HG03280 (cell line): Measurements from ENCODE around the gene SIK3.

Source experiments
- ATAC-seq: cut with Tn5 transposase; IDR thresholded peaks from one replicate; pipeline ENCODE4 v1.9.1; 2021; ENCODE audit warnings: mild to moderate bottlenecking, moderate library complexity; ENCODE audit not compliant: unreplicated experiment

Gene SIK3

DNA sequence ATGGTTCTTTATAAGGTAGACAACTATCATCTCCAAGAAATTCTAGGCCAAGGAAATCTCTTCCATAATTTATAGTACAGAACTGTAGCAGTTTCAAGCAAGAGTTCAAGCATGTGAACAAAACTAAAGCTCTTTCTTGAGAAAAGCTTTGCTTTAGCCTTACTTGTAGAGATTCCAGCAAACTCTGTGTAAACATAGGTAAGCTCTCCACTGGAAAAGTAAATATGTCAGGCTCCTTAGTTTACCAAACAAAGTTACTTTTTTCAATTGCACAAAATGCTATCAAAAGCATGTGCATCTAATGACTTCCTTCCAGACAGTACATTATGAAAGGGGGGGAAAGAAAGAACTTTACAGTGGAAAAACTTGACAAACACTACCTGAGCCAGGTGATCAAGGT, 125.0 kb downstream of the SIK3 start:
- ATAC-seq = no peak

DNA sequence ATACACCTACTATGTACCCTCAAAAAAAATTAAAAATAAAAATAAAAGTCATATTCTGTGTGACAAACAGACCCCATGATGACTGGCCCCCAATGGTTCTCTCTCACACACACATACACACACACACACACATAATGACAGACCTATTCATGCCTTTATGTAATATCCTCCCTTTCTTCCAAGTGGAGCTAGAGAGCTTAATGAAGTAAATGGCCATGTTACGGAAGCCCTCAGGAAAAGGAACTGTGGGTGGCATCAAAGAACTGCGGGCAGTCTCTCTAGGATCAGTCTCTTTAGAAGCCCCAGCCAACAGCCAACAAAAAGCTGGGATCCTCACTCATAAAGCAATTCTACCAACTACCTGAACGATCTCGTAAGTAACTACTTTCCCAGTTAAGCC, 125.5 kb downstream of the SIK3 start:
- ATAC-seq = no peak

DNA sequence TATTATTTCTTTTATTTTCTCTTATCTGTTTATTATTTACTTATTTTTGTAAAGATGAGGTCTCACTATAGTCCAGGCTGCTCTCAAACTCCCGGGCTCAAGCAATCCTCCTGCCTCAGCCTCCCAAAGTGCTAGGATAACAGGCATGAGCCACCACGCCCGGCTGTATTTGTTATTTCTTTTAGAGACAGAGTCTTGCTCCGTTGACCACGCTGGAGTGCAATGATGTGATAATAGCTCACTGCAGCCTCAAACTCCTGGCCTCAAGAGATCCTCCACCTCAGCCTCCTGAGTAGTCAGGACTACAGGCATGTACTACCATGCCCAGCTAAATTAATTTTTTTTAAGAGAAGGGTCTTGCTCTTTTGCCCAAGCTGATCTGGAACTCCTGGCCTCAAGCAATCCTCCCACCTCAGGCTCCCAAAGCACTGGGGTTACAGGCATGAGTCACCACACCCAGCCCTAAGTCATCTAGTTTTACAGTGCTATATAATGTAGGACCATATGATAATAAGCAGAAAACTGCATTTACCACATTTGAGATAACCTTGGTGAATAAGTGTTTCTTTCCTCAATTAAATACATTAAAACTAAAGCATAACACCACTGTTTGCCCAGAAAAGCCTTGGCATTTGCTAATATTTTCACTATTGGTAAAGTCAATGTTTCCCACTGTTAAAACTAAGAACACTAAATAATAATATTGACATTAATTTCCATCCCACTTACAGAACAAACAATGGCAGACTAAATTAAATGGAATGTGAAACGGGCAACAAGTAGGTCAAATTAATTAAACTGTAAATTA, 127.5 kb downstream of the SIK3 start:
- no peak for ATAC-seq

DNA sequence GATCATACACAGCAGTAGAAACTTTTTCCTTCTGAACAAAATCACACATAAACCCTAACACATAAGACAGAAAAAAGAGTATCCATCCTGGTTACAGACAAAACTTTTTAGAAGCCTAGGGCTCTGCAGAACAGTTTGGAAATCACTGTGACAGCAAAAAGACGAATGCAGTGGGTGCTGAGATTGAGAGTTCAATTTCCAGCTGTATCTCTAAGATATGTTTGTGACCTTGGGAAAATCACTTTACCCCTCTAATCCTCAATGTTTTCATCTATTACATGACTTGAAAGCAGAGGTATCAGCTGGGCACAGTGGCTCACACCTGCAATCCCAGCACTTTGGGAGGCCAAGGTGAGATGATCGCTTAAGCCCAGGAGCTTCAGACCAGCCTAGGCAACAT, 128.5 kb downstream of the SIK3 start:
- no peak for ATAC-seq

DNA sequence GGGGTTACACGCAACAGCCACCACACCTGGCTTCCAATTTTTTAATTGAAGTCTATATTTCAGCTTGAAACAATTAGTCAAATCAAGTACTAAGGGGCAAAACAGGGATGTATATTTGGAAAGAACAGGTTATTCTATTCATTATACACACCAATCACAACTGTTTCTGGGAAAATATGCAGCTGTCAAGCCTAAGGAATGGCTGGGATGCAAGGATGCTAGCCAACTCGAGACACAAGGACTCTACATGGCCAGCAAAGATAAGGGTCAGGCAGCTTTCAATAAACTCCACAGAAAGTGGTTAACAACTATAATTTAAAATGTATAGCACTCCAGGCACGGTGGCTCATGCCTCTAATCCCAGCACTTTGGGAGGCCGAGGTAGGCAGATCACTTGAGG, 134.0 kb downstream of the SIK3 start:
- ATAC-seq = no peak

DNA sequence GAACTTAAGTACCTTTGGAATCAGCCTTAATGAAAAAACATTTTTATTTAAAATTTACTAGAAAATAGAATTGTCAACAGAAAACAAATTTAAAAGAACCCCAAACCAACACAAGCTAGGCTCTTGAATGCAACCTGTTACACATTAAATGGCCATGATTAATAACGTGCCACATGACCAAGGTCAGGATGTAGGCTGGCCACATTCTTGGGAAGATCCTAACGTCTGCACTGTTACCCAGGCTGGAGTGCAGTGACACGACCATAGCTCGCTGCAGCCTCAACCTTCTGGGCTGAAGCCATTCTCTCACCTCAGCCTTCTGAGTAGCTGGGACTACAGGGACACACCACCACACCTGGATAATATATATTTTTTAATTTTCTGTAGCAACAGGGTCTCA, 134.4 kb downstream of the SIK3 start:
- ATAC-seq = no peak

DNA sequence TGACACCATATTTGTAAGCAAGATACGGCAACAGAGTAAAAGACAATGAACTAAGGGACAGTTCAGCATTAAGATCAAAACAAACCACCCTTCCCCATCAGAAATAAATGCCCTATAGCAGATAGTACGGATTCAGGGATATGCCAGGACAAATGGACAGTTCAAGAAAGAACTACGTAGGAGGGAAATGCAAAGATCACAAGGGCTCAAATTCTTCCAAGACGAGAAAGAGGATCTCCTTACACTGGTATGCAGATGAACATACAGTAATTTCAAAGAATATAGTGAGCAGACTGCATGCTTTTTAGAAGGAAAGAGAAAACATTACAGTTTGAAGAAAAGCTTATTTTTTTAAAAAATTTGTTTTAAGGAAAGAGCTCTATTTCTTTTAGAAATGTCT, 136.1 kb downstream of the SIK3 start:
- ATAC-seq = no peak

DNA sequence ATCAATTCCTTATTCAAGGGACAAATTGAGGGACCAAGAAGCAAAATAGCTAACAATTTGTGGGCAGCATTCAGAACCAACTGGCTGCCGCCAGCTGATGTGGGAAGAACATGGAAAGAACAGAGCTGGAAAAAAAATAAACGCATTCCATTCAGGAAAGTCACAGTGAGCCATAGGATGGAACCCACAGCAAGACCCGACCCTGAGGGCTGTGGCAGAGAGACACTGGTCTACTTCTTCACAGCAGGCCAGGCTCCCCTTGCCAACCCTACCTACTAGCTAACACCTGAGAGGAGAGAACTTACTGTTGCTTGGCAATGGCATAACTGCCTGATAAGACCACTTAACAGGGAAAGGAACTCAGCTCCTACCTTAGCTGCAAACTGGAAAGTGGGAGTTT, 137.3 kb downstream of the SIK3 start:
- no peak for ATAC-seq

DNA sequence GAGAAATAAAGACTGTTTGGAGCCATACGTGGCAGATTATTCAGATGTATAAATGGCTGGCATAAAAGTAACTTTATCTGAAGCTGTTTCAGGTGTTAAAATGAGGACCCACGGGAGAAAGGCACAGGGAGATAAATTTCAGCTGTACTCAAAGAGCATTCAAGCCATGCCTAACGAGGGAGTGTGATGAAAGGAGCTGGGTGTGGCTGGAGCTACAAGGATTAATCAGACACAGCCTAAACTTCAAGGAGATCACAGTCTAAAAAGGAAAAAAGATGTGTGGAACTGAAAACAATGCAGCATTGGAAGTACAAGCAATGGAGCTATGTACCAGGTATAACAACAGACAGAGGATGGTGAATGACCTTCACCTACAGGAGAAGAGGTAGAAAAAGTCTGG, 140.0 kb downstream of the SIK3 start:
- ATAC-seq = no peak

DNA sequence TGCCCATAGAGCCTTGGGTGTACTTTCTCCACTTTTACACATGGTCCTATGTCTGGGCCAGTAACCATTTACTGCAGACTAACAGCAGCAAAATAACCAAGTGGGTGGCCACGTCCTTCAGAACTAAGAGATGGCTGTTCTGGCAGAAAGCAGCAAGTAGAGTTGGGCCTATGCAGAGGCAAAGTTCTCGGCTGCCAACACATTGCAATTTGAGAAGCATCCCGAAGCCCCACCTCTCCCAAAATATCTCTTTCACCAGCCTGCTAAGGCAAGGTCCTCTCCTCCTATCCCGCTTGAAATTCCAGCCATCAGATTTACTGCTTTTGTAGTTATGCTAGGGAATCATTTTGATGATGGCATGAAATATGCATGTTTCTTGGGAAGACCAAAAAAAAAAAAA, 142.3 kb downstream of the SIK3 start:
- no peak for ATAC-seq

DNA sequence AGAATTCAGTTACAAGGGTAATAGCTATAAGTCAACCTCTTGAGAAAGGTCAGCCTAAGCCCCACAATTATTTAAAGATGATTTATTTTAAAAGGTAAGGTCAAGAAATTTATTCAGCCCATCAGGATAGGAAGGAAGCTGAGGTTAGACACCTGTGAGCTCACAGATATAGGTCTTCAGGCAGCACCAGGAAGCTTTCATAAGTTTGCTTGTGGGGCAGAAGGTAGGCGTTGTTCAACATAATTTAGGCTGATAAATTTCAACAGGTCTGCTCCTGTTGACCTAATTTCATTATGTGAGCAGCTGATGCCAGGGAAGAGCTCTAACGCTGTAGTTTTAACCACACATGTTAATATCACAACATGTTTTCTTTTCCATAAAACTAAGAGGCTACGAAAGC, 142.7 kb downstream of the SIK3 start:
- ATAC-seq = no peak

DNA sequence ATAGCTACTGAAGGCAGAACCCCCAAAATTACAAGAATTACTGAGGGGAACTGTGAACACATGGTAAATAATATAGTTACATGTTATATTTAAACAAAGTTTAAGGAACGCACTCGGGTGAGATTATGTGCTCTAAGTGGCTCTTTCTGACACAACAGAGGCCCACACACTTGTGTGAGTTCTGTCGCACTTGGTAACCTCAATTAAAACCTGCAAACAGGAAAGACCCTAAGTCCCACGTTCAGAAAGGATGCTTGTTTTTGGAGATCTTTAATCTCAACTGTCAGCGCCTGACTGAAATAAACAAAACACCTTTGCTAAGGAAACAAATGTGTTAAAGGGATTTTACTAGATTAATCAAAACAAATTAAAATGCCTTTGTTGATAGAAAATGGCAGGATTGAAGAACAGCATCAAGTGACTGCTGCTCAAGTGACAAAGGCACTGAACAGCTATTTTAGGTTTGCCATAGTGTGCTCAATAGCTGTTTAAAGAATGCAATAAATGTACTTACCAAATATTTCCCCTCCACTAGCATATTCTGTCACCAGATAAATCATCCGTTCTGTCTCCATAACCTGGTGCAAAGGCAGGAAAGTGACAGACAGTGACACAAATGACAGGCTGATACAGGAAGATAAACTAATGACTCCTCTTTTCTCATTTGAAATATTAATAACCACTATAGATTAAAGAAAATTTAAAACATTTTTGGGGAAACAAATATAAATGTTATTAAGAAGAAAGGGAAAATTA, 144.5 kb downstream of the SIK3 start:
- no peak for ATAC-seq

DNA sequence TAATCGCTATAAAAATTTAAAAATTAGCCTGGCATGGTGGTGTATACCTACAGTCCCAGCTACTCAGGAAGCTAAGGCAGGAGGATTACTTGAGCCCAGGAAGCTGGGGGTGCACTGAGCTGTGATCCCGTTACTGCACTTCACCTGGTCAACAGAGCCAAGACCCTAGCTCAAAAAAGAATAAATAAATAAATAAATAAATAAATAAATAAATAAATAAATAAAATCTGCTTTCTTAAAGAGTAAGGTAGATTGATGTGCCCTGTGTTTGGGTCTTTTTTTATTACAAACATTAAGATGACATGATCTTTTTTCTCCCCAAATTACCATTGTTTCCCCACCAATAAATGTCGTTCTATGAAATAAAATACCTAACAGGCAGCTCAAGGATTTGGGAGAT, 146.5 kb downstream of the SIK3 start:
- ATAC-seq = no peak

DNA sequence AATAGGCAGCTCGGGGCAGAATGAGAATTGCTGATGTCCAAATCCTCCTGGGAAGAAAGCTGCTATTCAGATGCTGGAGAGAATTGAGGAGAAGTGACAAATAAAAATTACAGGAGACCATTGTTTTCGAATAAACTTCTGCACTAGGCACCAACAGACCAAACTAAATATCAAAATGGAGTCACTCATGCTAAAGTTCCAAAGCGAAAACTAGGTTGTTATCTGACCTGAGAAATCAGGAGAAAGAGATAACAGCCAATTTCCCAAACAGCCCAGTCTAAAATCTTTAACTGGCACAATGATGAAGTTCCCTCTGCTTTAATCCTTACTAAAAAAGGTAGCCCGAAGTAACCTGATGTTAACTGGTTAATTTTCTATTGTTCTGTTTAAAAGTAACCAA, 148.0 kb downstream of the SIK3 start:
- no peak for ATAC-seq

DNA sequence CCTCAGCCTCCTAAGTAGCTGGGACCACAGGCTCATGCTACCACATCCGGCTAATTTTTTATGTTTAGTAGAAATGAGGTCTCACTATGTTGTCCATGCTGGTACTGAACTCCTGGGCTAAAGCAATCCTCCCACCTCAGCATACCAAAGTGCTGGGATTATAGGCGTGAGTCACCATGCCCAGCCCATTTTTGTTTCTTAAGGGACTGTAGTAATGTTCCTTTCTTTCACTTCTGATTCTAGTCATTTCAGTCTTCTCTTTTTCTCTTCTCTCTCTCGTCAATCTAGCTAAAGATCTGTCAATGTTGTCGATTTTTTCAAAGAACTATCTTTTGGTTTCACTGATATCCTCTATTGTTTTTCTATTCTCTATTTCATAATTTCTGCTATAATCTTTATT, 149.8 kb downstream of the SIK3 start:
- no peak for ATAC-seq

DNA sequence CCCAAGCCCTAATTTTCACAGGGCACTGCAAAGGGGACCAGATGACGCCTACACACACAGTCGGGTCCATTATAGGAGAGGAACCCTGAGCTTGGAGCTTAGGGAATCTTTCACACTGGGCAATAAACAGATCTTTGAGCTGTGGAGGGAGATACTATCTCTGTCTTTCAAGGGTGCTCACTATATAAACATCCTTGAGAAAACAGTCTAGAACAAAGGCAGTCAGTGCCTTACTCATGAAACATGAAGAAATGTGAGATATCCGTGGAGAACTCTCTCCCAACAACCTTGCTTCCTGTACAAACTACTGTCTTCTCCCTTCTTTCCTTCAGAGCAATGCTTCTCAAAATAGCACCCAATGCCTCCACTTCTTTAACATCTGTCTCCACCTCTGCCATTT, 151.8 kb downstream of the SIK3 start:
- no peak for ATAC-seq

DNA sequence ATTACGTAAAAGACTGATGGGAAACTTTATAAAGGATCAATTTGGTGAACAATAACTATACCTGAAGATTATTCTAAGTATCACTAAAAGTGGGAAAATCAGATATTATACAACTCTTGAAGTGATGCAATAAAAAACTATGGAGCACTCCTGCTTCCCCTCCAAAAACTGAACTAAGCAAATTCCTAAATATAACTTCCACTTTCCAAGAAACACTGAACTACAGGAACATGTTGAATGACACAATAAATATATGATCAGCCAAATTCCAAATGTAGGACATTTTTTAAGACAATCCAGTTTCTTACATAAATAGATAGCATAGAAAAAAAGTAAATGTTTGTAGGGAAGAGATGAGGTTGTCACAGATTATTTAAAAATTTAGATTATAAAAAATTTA, 158.7 kb downstream of the SIK3 start:
- ATAC-seq = no peak

DNA sequence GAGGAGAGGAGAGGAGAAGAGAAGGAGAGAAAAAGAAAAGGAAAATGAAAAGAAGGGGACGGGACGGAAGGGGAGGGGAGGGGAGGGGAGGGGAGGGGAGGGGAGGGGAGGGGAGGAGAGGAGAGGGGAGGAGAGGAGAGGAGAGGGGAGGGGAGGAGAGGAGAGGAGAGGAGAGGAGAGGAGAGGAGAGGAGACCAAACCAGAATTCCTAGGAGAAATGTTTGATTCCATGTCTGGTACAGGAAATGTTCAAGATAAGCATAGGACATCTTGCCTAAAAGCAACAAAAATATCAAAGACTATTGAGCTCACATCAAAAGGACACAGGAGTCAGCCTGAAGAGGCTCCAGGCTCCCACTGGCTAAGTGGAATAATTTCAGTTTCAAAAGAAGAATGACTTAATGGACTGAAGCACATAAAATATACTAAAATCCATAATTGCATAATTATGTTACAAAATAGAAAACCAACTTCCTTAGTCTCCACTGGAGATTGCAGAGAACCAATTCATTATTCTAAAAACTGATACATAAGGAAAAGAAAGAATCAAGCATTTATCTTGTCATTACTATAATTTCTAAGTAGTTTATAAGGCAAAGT, 159.7 kb downstream of the SIK3 start:
- ATAC-seq = no peak

DNA sequence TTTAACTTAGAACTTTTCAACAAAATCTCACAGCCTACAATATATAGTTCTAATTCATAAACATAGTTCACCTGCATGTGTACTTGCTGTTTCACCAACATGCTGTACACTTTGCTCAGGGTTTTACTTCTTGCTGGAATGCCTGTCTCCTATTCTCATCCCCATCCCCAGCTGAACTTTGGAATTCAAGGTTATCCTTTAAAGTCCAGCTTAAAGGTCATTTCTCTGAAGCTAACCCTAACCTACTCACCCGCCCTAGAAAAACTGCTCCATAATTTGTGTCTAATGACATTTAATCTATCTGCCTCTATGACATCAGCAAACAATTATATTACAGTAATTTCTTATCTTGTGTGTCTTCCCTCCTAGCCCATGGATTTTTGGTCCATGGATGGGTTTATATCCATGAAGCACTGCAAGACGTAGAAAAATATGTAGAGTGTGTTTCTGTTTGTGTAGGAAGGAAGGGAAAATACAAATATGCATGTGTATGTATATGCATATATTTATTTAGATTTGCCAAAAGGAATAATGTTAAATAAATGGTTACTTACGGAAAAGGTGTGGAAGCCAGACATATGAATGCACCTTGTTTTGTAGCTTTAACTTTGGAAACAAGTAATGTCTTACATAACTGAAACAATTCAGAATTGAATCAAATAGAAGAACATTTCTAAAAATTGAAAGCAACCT, 161.3 kb downstream of the SIK3 start:
- no peak for ATAC-seq

DNA sequence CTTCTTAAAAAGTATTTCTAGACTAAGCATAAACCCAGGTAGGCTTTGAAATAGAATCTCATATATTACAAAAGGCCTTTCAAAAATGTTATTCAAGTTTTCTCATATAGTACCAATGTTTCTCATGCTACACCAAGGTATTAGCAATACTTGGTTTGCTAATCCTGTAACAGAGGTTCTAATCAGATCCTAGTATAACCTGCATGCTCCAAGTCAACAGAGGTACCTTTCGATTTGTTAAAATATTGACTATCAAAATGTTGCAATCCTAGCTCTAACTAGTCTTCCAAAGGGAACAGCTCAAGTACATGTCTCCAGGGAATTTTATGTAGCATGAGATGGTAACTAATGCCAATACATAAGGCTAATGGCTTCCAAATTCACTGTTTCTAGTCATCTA, 162.7 kb downstream of the SIK3 start:
- ATAC-seq = no peak

DNA sequence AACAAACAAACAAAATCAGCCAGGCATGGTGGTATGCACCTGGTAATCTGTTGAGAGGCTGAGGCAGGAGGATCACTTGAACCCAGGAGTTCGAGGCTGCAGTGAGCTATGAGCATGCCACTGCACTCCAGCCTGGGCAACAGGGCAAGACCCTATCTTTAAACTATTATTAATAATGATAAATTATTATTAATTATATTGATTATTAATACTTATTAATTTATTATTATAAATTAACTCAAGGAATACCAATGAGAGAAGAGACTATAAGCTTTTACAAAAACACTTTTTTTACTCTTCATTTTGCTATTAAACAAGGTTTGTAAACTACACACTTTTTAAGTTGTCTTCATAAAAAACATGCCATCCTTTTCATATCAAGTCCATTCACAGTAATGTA, 163.1 kb downstream of the SIK3 start:
- ATAC-seq = no peak

DNA sequence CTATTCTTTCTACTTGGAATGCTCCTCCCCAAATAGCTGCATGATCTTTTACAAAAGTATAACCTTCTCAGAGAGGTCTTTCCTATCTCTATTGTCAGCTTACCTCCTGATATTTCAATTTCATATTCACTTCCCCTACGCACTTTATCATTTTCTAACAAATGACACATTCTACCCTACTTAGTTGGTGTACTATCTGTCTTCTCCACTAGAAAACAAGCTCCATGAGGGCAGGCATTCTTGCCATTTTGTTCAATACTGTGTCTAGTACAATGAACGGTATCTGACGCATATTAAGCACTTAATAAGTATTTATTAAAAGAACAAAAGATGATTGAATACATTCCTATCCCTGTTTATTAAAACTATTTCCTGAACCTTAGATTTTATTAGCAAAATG, 164.3 kb downstream of the SIK3 start:
- ATAC-seq = no peak
